Loucy (cell line): ENCODE data around the gene MOCS1.

ENCODE experiments used
- H2AFZ ChIP-seq: fragments of 200-600 bp; sonication (generic); 2 replicates; pipeline ENCODE4 v1.6.0; 2016; ENCODE audit warnings: antibody characterized with exemption, mild to moderate bottlenecking, low read length, moderate library complexity
- H3F3A ChIP-seq: fragments of 200-600 bp; 2 replicates; pipeline ENCODE4 v1.6.0; 2016; ENCODE audit warnings: antibody characterized with exemption, low read depth, mild to moderate bottlenecking
- H3K27me3 ChIP-seq: fragments of 200-600 bp; sonication (generic); 2 replicates; pipeline ENCODE4 v1.6.1; 2014; ENCODE audit warnings: low read length, mild to moderate bottlenecking; ENCODE audit not compliant: insufficient read depth, poor library complexity, severe bottlenecking
- H3K36me3 ChIP-seq: fragments of 200-600 bp; sonication (generic); 2 replicates; pipeline ENCODE4 v1.6.1; 2016; ENCODE audit warnings: low read length; ENCODE audit not compliant: insufficient read depth
- H3K4me1 ChIP-seq: fragments of 200-600 bp; sonication (generic); 2 replicates; pipeline ENCODE4 v1.5.1; 2014; ENCODE audit warnings: low read length, mild to moderate bottlenecking; ENCODE audit not compliant: insufficient read depth, poor library complexity, severe bottlenecking
- H3K4me2 ChIP-seq: fragments of 200-600 bp; sonication (generic); 2 replicates; pipeline ENCODE4 v1.6.0; 2014; ENCODE audit warnings: antibody characterized with exemption, low read length, low read depth, mild to moderate bottlenecking; ENCODE audit not compliant: poor library complexity, severe bottlenecking
- H3K4me3 ChIP-seq: fragments of 200-600 bp; sonication (generic); 2 replicates; pipeline ENCODE4 v1.5.1; 2014; ENCODE audit warnings: low read length, mild to moderate bottlenecking, mixed read lengths; ENCODE audit not compliant: poor library complexity, severe bottlenecking
- H3K79me2 ChIP-seq: fragments of 200-600 bp; sonication (generic); 2 replicates; pipeline ENCODE4 v1.6.1; 2014; ENCODE audit warnings: low read length; ENCODE audit not compliant: insufficient read depth
- H3K9ac ChIP-seq: fragments of 200-600 bp; sonication (generic); 2 replicates; pipeline ENCODE4 v1.6.0; 2014; ENCODE audit warnings: mild to moderate bottlenecking, low read depth, low read length, moderate library complexity; ENCODE audit not compliant: poor library complexity, severe bottlenecking
- H3K9me2 ChIP-seq: fragments of 200-600 bp; sonication (generic); replicated peaks from 2 replicates; pipeline ENCODE4 v1.6.1; 2016; ENCODE audit warnings: low read depth, low read length, mixed read lengths
- H3K9me3 ChIP-seq: fragments of 200-600 bp; sonication (generic); 2 replicates; pipeline ENCODE4 v1.6.1; 2014; ENCODE audit warnings: mild to moderate bottlenecking, antibody characterized with exemption, low read length, low read depth; ENCODE audit not compliant: insufficient read depth
- H4K20me1 ChIP-seq: fragments of 200-600 bp; sonication (generic); 2 replicates; pipeline ENCODE4 v1.6.0; 2014; ENCODE audit warnings: antibody characterized with exemption, low read length, mild to moderate bottlenecking; ENCODE audit not compliant: insufficient read depth, poor library complexity, severe bottlenecking
- EZH2phosphoT487 ChIP-seq: fragments of 200-600 bp; IDR thresholded peaks from 2 replicates; pipeline ENCODE4 v1.6.1; 2018; ENCODE audit warnings: antibody characterized with exemption, mild to moderate bottlenecking, moderate library complexity, borderline replicate concordance
- TF ChIP-seq, protein P1 (sequence below): fragments of 200-600 bp; sonication (generic); conservative IDR thresholded peaks from 2 replicates; pipeline ENCODE4 v1.5.1; 2014; ENCODE audit warnings: mild to moderate bottlenecking, antibody characterized with exemption, low read length

Gene MOCS1

DNA sequence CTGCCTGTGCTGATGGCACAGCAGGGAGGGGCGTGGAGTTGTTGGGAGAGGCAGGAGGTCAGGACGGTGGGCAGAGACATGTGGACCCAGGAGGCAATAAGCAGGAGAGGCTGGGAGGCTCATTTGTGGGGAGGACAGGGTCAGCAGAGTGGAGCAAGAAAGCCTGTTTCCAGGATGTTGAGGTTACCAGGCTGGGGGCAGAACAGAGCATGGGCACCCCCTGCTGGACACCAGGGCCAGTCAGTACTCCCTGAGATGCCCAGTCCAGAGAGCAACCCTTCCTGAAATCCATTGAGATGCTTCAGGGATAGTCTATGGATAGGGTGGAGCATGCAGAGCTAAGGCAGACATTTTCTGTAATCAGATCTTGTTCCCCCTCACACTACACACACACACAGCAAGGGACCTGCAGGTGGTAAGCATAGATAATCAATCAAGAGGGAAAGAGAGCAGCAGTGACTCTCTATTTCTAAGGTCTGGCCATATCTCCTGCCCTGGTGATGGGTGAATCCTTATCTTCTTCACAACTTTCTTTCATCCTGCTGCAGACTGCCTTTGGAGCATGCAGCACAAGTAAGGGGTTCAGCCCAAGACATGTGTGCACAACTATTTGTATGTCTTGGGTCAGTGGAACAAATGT is 41.7 kb downstream of the MOCS1 start:
- H3F3A ChIP-seq, result no peaks in the 10 kb centered on the region
- H3K9ac ChIP-seq, result no peak overlapping the region
- no peaks in the 10 kb centered on the region for H3K4me1 ChIP-seq
- no peaks in the 10 kb centered on the region for H3K36me3 ChIP-seq
- H3K9me3 ChIP-seq, result no peaks in the 10 kb centered on the region
- no peak overlapping the region for H3K4me3 ChIP-seq
- H3K4me2 ChIP-seq, result no peak overlapping the region
- no peaks in the 10 kb centered on the region for H4K20me1 ChIP-seq
- no peaks in the 10 kb centered on the region for H3K9me2 ChIP-seq
- no peaks in the 10 kb centered on the region for H3K27me3 ChIP-seq
- TF ChIP-seq EZH2phosphoT487, result no peak
- TF ChIP-seq, protein P1, sequence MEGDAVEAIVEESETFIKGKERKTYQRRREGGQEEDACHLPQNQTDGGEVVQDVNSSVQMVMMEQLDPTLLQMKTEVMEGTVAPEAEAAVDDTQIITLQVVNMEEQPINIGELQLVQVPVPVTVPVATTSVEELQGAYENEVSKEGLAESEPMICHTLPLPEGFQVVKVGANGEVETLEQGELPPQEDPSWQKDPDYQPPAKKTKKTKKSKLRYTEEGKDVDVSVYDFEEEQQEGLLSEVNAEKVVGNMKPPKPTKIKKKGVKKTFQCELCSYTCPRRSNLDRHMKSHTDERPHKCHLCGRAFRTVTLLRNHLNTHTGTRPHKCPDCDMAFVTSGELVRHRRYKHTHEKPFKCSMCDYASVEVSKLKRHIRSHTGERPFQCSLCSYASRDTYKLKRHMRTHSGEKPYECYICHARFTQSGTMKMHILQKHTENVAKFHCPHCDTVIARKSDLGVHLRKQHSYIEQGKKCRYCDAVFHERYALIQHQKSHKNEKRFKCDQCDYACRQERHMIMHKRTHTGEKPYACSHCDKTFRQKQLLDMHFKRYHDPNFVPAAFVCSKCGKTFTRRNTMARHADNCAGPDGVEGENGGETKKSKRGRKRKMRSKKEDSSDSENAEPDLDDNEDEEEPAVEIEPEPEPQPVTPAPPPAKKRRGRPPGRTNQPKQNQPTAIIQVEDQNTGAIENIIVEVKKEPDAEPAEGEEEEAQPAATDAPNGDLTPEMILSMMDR, result peak; percentile 88
- no peak overlapping the region for H2AFZ ChIP-seq
- no peaks in the 10 kb centered on the region for H3K79me2 ChIP-seq

DNA sequence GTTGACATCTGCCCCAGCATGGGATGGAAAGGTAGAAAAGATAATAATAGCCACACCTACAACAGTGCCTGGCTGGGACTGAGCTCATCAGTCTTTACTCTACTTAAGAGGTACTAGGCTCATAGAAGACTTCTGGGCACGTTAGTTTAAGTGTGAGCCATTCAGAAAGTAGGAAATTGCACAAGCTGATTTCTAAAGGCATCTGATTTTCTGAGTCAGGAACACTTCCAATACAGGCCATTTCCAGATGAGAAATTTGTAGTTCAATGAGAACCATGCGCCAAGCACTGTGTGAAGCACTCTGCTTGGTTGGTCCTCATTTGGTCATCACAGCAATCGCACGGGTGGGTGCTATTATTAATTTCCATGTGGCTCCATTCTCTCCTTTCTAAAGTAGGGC is 42.3 kb downstream of the MOCS1 start:
- TF ChIP-seq, protein P1, result no peak
- TF ChIP-seq EZH2phosphoT487, result no peak
- Histone ChIP-seq H2AFZ (no peak overlapping the region), H4K20me1 (no peaks in the 10 kb centered on the region), H3K9me2 (no peaks in the 10 kb centered on the region), H3K36me3 (no peaks in the 10 kb centered on the region), H3F3A (no peaks in the 10 kb centered on the region), H3K79me2 (no peaks in the 10 kb centered on the region), H3K4me3 (no peak overlapping the region), H3K4me1 (no peaks in the 10 kb centered on the region), H3K9ac (no peak overlapping the region), H3K4me2 (no peak overlapping the region), H3K9me3 (no peaks in the 10 kb centered on the region), H3K27me3 (no peaks in the 10 kb centered on the region)

DNA sequence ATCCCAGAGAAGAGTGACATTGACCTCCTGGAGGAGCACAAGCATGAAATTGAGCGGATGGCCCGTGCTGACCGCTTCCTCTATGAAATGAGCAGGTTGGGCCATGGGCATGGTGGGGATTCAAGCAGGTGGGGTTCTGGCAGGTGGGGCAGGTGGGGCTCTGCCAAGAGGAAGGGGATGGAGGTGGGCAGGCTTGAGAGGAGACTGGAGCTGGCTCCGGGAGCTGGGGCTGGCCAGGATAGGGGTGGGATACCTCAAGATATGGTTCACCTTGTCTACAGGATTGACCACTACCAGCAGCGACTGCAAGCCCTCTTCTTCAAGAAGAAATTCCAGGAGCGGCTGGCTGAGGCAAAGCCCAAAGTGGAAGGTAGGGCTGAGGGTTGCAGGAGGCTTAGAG is 42.9 kb downstream of the MOCS1 start:
- no peaks in the 10 kb centered on the region for H3K9me3 ChIP-seq
- no peak for TF ChIP-seq EZH2phosphoT487
- TF ChIP-seq, protein P1, result no peak
- H4K20me1 ChIP-seq, result no peaks in the 10 kb centered on the region
- H2AFZ ChIP-seq, result no peak overlapping the region
- no peak overlapping the region for H3K9ac ChIP-seq
- H3K27me3 ChIP-seq, result no peaks in the 10 kb centered on the region
- H3K4me1 ChIP-seq, result no peaks in the 10 kb centered on the region
- no peak overlapping the region for H3K4me2 ChIP-seq
- H3K4me3 ChIP-seq, result no peak overlapping the region
- no peaks in the 10 kb centered on the region for H3F3A ChIP-seq
- H3K79me2 ChIP-seq, result no peaks in the 10 kb centered on the region
- H3K9me2 ChIP-seq, result no peaks in the 10 kb centered on the region
- no peaks in the 10 kb centered on the region for H3K36me3 ChIP-seq
